Measurements from ENCODE around the gene CD226. TPM values are rescaled to one million over a fixed set of nuclear protein-coding genes. Genes with fewer than 3 reads are reported as not detected.

The CD226 gene
- total and polyA plus RNA-seq, 2 of the 13 experiments (the other 11 are each of a cell fraction or from before 2014, with no cell fraction given) = 0.13 to 0.77 TPM

DNA sequence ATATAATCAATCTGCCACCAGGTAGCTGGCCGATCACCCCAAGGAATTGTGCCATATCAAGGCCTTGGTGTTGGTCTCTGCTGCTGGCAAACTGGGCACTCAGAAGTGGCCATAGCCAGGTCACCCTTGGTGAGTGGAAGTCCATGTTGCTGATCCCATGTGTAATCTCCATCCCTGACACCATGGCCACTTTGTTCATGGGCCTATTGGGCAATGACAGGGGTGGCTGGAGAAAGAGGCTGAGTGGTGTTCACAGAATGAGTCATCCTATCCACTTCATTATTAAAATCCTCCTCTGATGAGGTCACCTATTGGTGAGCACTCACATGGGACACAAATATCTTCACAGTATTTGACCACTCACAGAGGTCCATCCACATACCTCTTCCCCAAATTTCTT lies 26.7 kb upstream of the CD226 start:
- no peaks in the 10 kb centered on the region for H3K36me3 ChIP-seq (replicated peaks in 1 of 2; ENCODE audit: control insufficient read depth in 1 of 2, insufficient read depth in 2 of 2, low read length in 2 of 2)
- 100% methylated on average over 1 of the region's 1 CpG for WGBS (ENCODE audit: low lambda C conversion rate)
- in situ Hi-C loops (cut with HindIII; ENCODE audit: extremely low pct_ligation_motif_present, low pct_unique_long_range_greater_than_20kb) (no loop called here), intact Hi-C loops (cut with micrococcal nuclease; ENCODE audit: unreplicated experiment) (no loop called here)
- peak; percentile 6 for DNase-seq (ENCODE audit: low spot score)
- no TSS peak for BruUV-seq (replicated peaks)
- ChIA-PET POLR2A (no interaction called here), CTCF (ENCODE audit: low intra/inter-chr PET ratio, low total read pairs) (no interaction called here)
- H3K27ac ChIP-seq (ENCODE audit: extremely low read length, insufficient read depth, low read length) = no peak overlapping the region
- ATAC-seq = no peak
- no peaks in the 10 kb centered on the region for H3K79me2 ChIP-seq (ENCODE audit: insufficient read depth, low read length)
- no peaks in the 10 kb centered on the region for H3K27me3 ChIP-seq (ENCODE audit: control insufficient read depth in 1 of 2, insufficient read depth in 2 of 2, low read length in 2 of 2)
- peaks cover 18% of the 10 kb centered on the region for H3K9me3 ChIP-seq (ENCODE audit: low read length)
- TF ChIP-seq ZNF121 (CRISPR knock-in tag; IDR thresholded peaks at IDR 0.05) = no peak
- TF ChIP-seq ZKSCAN5 (CRISPR knock-in tag; IDR thresholded peaks at IDR 0.05) = no peak
- TF ChIP-seq DRAP1 (CRISPR knock-in tag; IDR thresholded peaks at IDR 0.05) = no peak
- TF ChIP-seq SP1 (IDR thresholded peaks at IDR 0.05) = no peak
- no peak for TF ChIP-seq SP1 (CRISPR knock-in tag; IDR thresholded peaks at IDR 0.05)
- TF ChIP-seq PBX3 (CRISPR knock-in tag; IDR thresholded peaks at IDR 0.05; ENCODE audit: borderline replicate concordance) = no peak
- no peak for TF ChIP-seq ZC3H4 (CRISPR knock-in tag; IDR thresholded peaks at IDR 0.05; ENCODE audit: borderline replicate concordance)
- TF ChIP-seq ZNF562 (CRISPR knock-in tag; IDR thresholded peaks at IDR 0.05; ENCODE audit: borderline replicate concordance) = no peak
- TF ChIP-seq CBX1 (IDR thresholded peaks at IDR 0.05; ENCODE audit: low read depth) = no peak
- TF ChIP-seq AHR (CRISPR knock-in tag; IDR thresholded peaks at IDR 0.05) = no peak
- peak; percentile 47 for TF ChIP-seq ATF7 (IDR thresholded peaks at IDR 0.05)
- TF ChIP-seq ATF7 (CRISPR knock-in tag; IDR thresholded peaks at IDR 0.05) = no peak
- no peak for TF ChIP-seq SMC3 (IDR thresholded peaks at IDR 0.05; ENCODE audit: low read length)
- no peak for TF ChIP-seq MXI1 (IDR thresholded peaks at IDR 0.05; ENCODE audit: borderline replicate concordance, low read depth, low read length)
- TF ChIP-seq, protein P1, sequence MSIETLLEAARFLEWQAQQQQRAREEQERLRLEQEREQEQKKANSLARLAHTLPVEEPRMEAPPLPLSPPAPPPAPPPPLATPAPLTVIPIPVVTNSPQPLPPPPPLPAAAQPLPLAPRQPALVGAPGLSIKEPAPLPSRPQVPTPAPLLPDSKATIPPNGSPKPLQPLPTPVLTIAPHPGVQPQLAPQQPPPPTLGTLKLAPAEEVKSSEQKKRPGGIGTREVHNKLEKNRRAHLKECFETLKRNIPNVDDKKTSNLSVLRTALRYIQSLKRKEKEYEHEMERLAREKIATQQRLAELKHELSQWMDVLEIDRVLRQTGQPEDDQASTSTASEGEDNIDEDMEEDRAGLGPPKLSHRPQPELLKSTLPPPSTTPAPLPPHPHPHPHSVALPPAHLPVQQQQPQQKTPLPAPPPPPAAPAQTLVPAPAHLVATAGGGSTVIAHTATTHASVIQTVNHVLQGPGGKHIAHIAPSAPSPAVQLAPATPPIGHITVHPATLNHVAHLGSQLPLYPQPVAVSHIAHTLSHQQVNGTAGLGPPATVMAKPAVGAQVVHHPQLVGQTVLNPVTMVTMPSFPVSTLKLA (IDR thresholded peaks at IDR 0.05) = no peak
- TF ChIP-seq, protein P2, sequence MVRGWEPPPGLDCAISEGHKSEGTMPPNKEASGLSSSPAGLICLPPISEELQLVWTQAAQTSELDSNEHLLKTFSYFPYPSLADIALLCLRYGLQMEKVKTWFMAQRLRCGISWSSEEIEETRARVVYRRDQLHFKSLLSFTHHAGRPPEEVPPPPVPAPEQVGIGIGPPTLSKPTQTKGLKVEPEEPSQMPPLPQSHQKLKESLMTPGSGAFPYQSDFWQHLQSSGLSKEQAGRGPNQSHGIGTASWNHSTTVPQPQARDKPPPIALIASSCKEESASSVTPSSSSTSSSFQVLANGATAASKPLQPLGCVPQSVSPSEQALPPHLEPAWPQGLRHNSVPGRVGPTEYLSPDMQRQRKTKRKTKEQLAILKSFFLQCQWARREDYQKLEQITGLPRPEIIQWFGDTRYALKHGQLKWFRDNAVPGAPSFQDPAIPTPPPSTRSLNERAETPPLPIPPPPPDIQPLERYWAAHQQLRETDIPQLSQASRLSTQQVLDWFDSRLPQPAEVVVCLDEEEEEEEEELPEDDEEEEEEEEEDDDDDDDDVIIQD (CRISPR knock-in tag; IDR thresholded peaks at IDR 0.05; ENCODE audit: low read depth) = no peak
- no peak for TF ChIP-seq U2AF1 (optimal IDR thresholded peaks at IDR 0.05; ENCODE audit: low read depth, low read length)
- TF ChIP-seq SP4 (CRISPR knock-in tag; IDR thresholded peaks at IDR 0.05) = no peak
- peak; percentile 32; the same call in 1 of the 2 replicates for TF ChIP-seq CEBPB (IDR thresholded peaks at IDR 0.05; ENCODE audit: borderline replicate concordance, low read depth, low read length)
- 0 out of 2 replicates have a peak, but pooled peaks have one; percentile 13 for TF ChIP-seq FOSL2 (CRISPR knock-in tag; IDR thresholded peaks at IDR 0.05)
- TF ChIP-seq ZNF33A (CRISPR knock-in tag; IDR thresholded peaks at IDR 0.05; ENCODE audit: borderline replicate concordance) = no peak
- H4K20me1 ChIP-seq (ENCODE audit: insufficient read depth, low read length) = no peaks in the 10 kb centered on the region
- no peak overlapping the region for H3K9ac ChIP-seq (ENCODE audit: insufficient read depth, low read depth, low read length)
- no peak overlapping the region for H2AFZ ChIP-seq (ENCODE audit: low read length)
- no peak overlapping the region for H3K4me2 ChIP-seq (ENCODE audit: low read depth, low read length)
- no peak for FAIRE-seq
- H3K4me3 ChIP-seq (replicated peaks in 1 of 3; ENCODE audit: insufficient read depth in 1 of 3, low read depth in 2 of 3, low read length in 3 of 3) = no peak overlapping the region
- no peaks in the 10 kb centered on the region for H3K4me1 ChIP-seq (ENCODE audit: insufficient read depth, low read length)
